H1 (cell line): ENCODE measurements around the gene GPR139. TPM values are rescaled to one million over a fixed set of nuclear protein-coding genes. Genes with fewer than 3 reads are reported as not detected.

Experiments
- CTCF ChIA-PET: fragments of 300-600 bp; sonication (Branson Sonifier 250); formaldehyde crosslinking; loops from one replicate; lab custom pipeline; 2021; ENCODE audit not compliant: partially characterized antibody; lab: Charles Lee
- POLR2A ChIA-PET: fragments of 300-600 bp; sonication (Branson Sonifier 250); formaldehyde crosslinking; loops from one replicate; lab custom pipeline; 2021; ENCODE audit warnings: inconsistent platforms; ENCODE audit not compliant: partially characterized antibody; lab: Charles Lee
- DNase-seq, 2 experiments: peaks; one replicate each; pipeline versions ENCODE4 v3.0.0 to v3.0.0-alpha.2; 2010 to 2022; ENCODE audit warnings: low spot score in 2 of 2, low read depth in 1 of 2, mixed read lengths in 1 of 2
- FAIRE-seq: peaks from 2 replicates; lab custom pipeline; 2011; peaks lifted over from hg19 to GRCh38; lab: Jason Lieb, UNC
- H2AFZ ChIP-seq: 2 replicates; pipeline ENCODE4 v1.8.1; 2012; ENCODE audit warnings: low read length, inconsistent platforms
- H2AK5ac ChIP-seq: 2 replicates; pipeline ENCODE4 v1.6.1; 2013; ENCODE audit warnings: low read depth, low read length
- H2BK120ac ChIP-seq: replicated peaks from 2 replicates; pipeline ENCODE3; 2013; ENCODE audit warnings: low read depth, low read length, inconsistent platforms
- H2BK12ac ChIP-seq: 2 replicates; pipeline ENCODE4 v1.6.1; 2013; ENCODE audit warnings: low read depth, low read length
- H2BK15ac ChIP-seq: 2 replicates; pipeline ENCODE4 v1.6.1; 2013; ENCODE audit warnings: low read length
- H2BK20ac ChIP-seq: 2 replicates; pipeline ENCODE4 v1.6.1; 2013; ENCODE audit warnings: low read length
- H2BK5ac ChIP-seq: 2 replicates; pipeline ENCODE4 v1.6.1; 2013; ENCODE audit warnings: low read depth, low read length
- H3K14ac ChIP-seq: 2 replicates; pipeline ENCODE4 v1.6.1; 2013; ENCODE audit warnings: inconsistent platforms; ENCODE audit not compliant: insufficient read length
- H3K18ac ChIP-seq: 2 replicates; pipeline ENCODE4 v1.6.1; 2013; ENCODE audit warnings: low read length; ENCODE audit errors: extremely low read depth
- H3K23ac ChIP-seq: 2 replicates; pipeline ENCODE4 v1.6.1; 2013; ENCODE audit warnings: inconsistent platforms; ENCODE audit not compliant: insufficient read length
- H3K23me2 ChIP-seq: 2 replicates; pipeline ENCODE4 v1.6.1; 2013; ENCODE audit warnings: low read depth, low read length
- H3K27ac ChIP-seq: 2 replicates; pipeline ENCODE4 v1.6.1; 2011; ENCODE audit warnings: low read depth, low read length, inconsistent platforms
- H3K27me3 ChIP-seq, 4 experiments: replicated peaks in 1 of 4; 1 replicate in 1 of 4; 2 replicates in 3 of 4; pipeline versions ENCODE4 v1.6.1 to v1.8.1; 2011 to 2013; ENCODE audit warnings: low read length in 3 of 4, mild to moderate bottlenecking in 3 of 4, inconsistent platforms in 2 of 4, mixed read lengths in 2 of 4, moderate library complexity in 1 of 4; ENCODE audit not compliant: control insufficient read depth in 3 of 4, insufficient read depth in 3 of 4; ENCODE audit errors: extremely low read depth in 1 of 4
- H3K36me3 ChIP-seq, 4 experiments: 2 replicates each; pipeline versions ENCODE4 v1.6.1 to v1.8.1; 2011 to 2013; ENCODE audit warnings: mild to moderate bottlenecking in 4 of 4, low read length in 3 of 4, moderate library complexity in 2 of 4, control low read depth in 1 of 4, inconsistent platforms in 1 of 4; ENCODE audit not compliant: insufficient read depth in 4 of 4, control insufficient read depth in 2 of 4
- H3K4ac ChIP-seq: replicated peaks from 2 replicates; pipeline ENCODE3; 2013; ENCODE audit warnings: low read length, low read depth, mixed read lengths, inconsistent platforms; ENCODE audit not compliant: insufficient read length
- H3K4me1 ChIP-seq, 4 experiments: replicated peaks in 1 of 4; 1 replicate in 1 of 4; 2 replicates in 3 of 4; pipeline versions ENCODE4 v1.6.1 to v1.8.1; 2011 to 2013; ENCODE audit warnings: low read length in 3 of 4, inconsistent platforms in 2 of 4, mixed read lengths in 1 of 4; ENCODE audit not compliant: insufficient read depth in 4 of 4, control insufficient read depth in 3 of 4
- H3K4me2 ChIP-seq, 2 experiments: 2 replicates each; pipeline versions ENCODE4 v1.6.1 to v1.8.1; 2011 to 2013; ENCODE audit warnings: low read depth in 2 of 2, low read length in 2 of 2, control low read depth in 1 of 2, inconsistent platforms in 1 of 2, mild to moderate bottlenecking in 1 of 2; ENCODE audit not compliant: insufficient read depth in 1 of 2
- H3K4me3 ChIP-seq, 4 experiments: fragments of 200-600, 300-600 bp in 1 of 4; sonication (generic), shearing (Covaris generic), sonication (Bioruptor Twin) in 1 of 4; 2 replicates each; pipeline versions ENCODE4 v1.5.1 to v1.8.1; 2011 to 2016; ENCODE audit warnings: low read length in 4 of 4, low read depth in 3 of 4, control low read depth in 2 of 4, inconsistent platforms in 2 of 4, mild to moderate bottlenecking in 2 of 4, mixed read lengths in 1 of 4, moderate library complexity in 1 of 4; ENCODE audit not compliant: insufficient read depth in 2 of 4; ENCODE audit errors: extremely low read depth in 1 of 4
- H3K56ac ChIP-seq: replicated peaks from 2 replicates; pipeline ENCODE3; 2013; ENCODE audit warnings: low read depth, mild to moderate bottlenecking, mixed read lengths, low read length, inconsistent platforms; ENCODE audit not compliant: insufficient read length
- H3K79me1 ChIP-seq: 2 replicates; pipeline ENCODE4 v1.6.1; 2013; ENCODE audit warnings: low read depth, low read length, control low read depth
- H3K79me2 ChIP-seq, 2 experiments: 2 replicates each; pipeline versions ENCODE4 v1.6.1 to v1.8.1; 2012 to 2013; ENCODE audit warnings: low read length in 2 of 2, mild to moderate bottlenecking in 2 of 2, inconsistent platforms in 1 of 2; ENCODE audit not compliant: insufficient read depth in 2 of 2, control insufficient read depth in 1 of 2
- H3K9ac ChIP-seq, 4 experiments: replicated peaks in 1 of 4; 1 replicate in 1 of 4; 2 replicates in 3 of 4; pipeline versions ENCODE4 v1.6.1 to v1.8.1; 2011 to 2013; ENCODE audit warnings: low read depth in 3 of 4, low read length in 3 of 4, control low read depth in 2 of 4, mild to moderate bottlenecking in 2 of 4, moderate library complexity in 2 of 4, inconsistent platforms in 1 of 4; ENCODE audit errors: extremely low read depth in 1 of 4
- H3K9me3 ChIP-seq, 2 experiments: 2 replicates each; pipeline versions ENCODE4 v1.6.1 to v1.8.1; 2012 to 2013; ENCODE audit warnings: mild to moderate bottlenecking in 2 of 2, moderate library complexity in 2 of 2, control low read depth in 1 of 2, inconsistent platforms in 1 of 2, low read depth in 1 of 2, low read length in 1 of 2, mixed read lengths in 1 of 2; ENCODE audit not compliant: insufficient read depth in 2 of 2
- H4K20me1 ChIP-seq, 2 experiments: replicated peaks in 1 of 2; 2 replicates each; pipeline versions ENCODE3 to v1.8.1; 2011 to 2013; ENCODE audit warnings: inconsistent platforms in 2 of 2, low read length in 2 of 2, mild to moderate bottlenecking in 1 of 2; ENCODE audit not compliant: insufficient read depth in 2 of 2, control insufficient read depth in 1 of 2
- H4K5ac ChIP-seq: 2 replicates; pipeline ENCODE4 v1.6.1; 2013; ENCODE audit warnings: low read length, low read depth, mixed read lengths, inconsistent platforms; ENCODE audit not compliant: insufficient read length
- H4K8ac ChIP-seq: 2 replicates; pipeline ENCODE4 v1.8.0; 2013; ENCODE audit warnings: mild to moderate bottlenecking, moderate library complexity, low read length, inconsistent platforms; ENCODE audit not compliant: insufficient read depth; ENCODE audit errors: extremely low read depth
- H4K91ac ChIP-seq: replicated peaks from 2 replicates; pipeline ENCODE3; 2013; ENCODE audit warnings: low read length, mixed read lengths, inconsistent platforms; ENCODE audit not compliant: insufficient read length
- JUN ChIP-seq: IDR thresholded peaks from 2 replicates; pipeline ENCODE4 v1.6.1; 2011; ENCODE audit warnings: low read depth, mild to moderate bottlenecking, improper control_type of control experiment, low read length
- WGBS, 2 experiments: shearing (Covaris generic) in 1 of 2; methylation state at CpG; one replicate each; pipeline versions ENCODE4 v1.1.6 to v1.1.7; 2013 to 2015; ENCODE audit warnings: low lambda C conversion rate in 2 of 2, mixed read lengths in 2 of 2, inconsistent platforms in 1 of 2, low coverage in 1 of 2, missing lambda C conversion rate in 1 of 2; ENCODE audit not compliant: insufficient replicate concordance in 2 of 2, insufficient coverage in 1 of 2, insufficient read length in 1 of 2; ENCODE audit errors: extremely low coverage in 1 of 2, missing lambda C conversion rate in 1 of 2; 5-methylcytosine and 5-hydroxymethylcytosine counted together
- polyA plus RNA-seq, 7 experiments: library from polyadenylated mRNA; depleted of rRNA in 3 of 7; stranded (reverse) in 5 of 7; unstranded in 2 of 7; fragments of >200 nt in 5 of 7; fragments of 200-250 nt in 2 of 7; gene quantifications; 1 replicate in 5 of 7; 2 replicates in 1 of 7; 4 replicates in 1 of 7; pipeline versions ENCODE4 v1.2.1 to v1.2.3, GENCODE V29; 2011 to 2013; ENCODE audit warnings: missing spikeins in 2 of 7, mixed read lengths in 2 of 7
- total RNA-seq: library from RNA; stranded (reverse); fragmentation: NEBNext Ultra II Directional; extraction: Animal tissue kit (Norgen Biotek cat#: 25700); gene quantifications from 2 replicates; pipeline ENCODE4 v1.2.1, GENCODE V29; 2021

GPR139 gene
- total and polyA plus RNA-seq, 2 of the 8 experiments (the other 6 are each of a cell fraction or from before 2014, with no cell fraction given): 0.84 to 2.2 TPM

DNA sequence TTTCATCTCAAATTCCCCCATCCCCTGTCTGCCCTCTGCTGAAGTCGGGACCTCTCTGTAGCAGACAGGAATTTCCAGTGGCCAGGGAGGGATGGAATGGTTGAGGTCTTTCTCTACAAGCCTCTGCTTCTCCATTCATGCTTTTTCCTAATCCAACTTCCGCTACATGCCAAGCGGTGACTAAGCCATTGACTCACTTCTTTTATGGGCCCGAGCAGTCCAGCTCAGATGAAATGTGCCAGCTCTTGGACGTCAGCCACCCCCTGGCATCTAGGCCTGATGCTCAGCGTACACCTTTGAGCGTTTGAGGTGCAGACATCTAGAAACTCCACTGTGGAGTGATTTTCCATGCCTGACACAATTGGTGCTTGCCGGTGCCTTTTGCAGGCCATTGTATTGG is 40.7 kb upstream of the GPR139 start:
- Histone ChIP-seq H2BK20ac (no peak overlapping the region), H2BK5ac (no peak overlapping the region), H4K5ac (no peak overlapping the region), H4K8ac (no peak overlapping the region), H4K20me1 (no peaks in the 10 kb centered on the region), H4K91ac (no peak overlapping the region), H3K56ac (no peak overlapping the region), H2BK15ac (0 out of 2 replicates have a peak overlapping the region, but pooled peaks have one; percentile 1), H3K4me2 (no peak overlapping the region), H3K4me1 (peaks cover 0 to 4% (median 0%) of the 10 kb centered on the region in 4 experiments; a peak in 2 of 7 replicates), H3K4ac (no peak overlapping the region), H3K14ac (no peak overlapping the region), H3K79me1 (no peaks in the 10 kb centered on the region), H3K79me2 (no peaks in the 10 kb centered on the region), H2AK5ac (no peak overlapping the region), H3K18ac (no peak overlapping the region), H3K9me3 (no peaks in the 10 kb centered on the region), H3K23me2 (no peaks in the 10 kb centered on the region; the same call in 1 of the 2 replicates), H3K9ac (no peak overlapping the region), H3K23ac (no peak overlapping the region), H2AFZ (0 out of 2 replicates have a peak overlapping the region, but pooled peaks have one; percentile 50), H3K36me3 (no peaks in the 10 kb centered on the region), H2BK120ac (no peak overlapping the region), H2BK12ac (no peak overlapping the region), H3K4me3 (no peak overlapping the region), H3K27ac (no peak overlapping the region), H3K27me3 (no peaks in the 10 kb centered on the region)
- CTCF ChIA-PET: interaction anchor here (0.6 to 2.8 kb wide), 2 partner anchors 38 to 270 kb away, joined by 3 to 6 read pairs; no protein-coding TSS in a partner anchor
- DNase-seq: no peak
- POLR2A ChIA-PET: interaction anchor here (0.8 kb wide), 1 partner anchor 19 kb away, joined by 3 read pairs; no protein-coding TSS in a partner anchor
- WGBS, 2 experiments: 94% methylated on average over 8 of the region's 8 CpGs; no CpG with 5 or more reads in 1 of the 2 experiments
- FAIRE-seq: no peak
- TF ChIP-seq JUN: no peak
